Sciatic nerve (tissue), 2 donors: Measurements from ENCODE around the gene SLC9A7. TPM values are rescaled to one million over a fixed set of nuclear protein-coding genes. Genes with fewer than 3 reads are reported as not detected.
"Not testable (repeated sequence)": the region's sequence is repeated elsewhere in the genome, so short reads cannot be mapped to it uniquely, and the experiment has no call there.

ENCODE experiments used
- ATAC-seq: fragments of 200-7000 bp; cut with Tn5 transposase; one replicate; pipeline ENCODE4 v1.9.1; 2020; ENCODE audit warnings: mild to moderate bottlenecking, moderate library complexity
- DNase-seq: peaks from one replicate; pipeline ENCODE4 v3.0.0-alpha.2; 2020; ENCODE audit warnings: low spot score
- intact Hi-C: fragments of 100-400 bp; cut with DNase I; formaldehyde crosslinking; loops from one replicate; pipeline ENCODE4 v1.14.2; 2022
- total RNA-seq: library from RNA; stranded (reverse); fragmentation: NEBNext Ultra II Directional; extraction: Animal tissue kit (Norgen Biotek cat#: 25700); gene quantifications from one replicate; pipeline ENCODE4 v1.2.1, GENCODE V29; 2021
- donor health status: DM: no; HTN: no; CAD: no.
- donor health status: DM: no; HTN: no; CAD: no.

SLC9A7 gene
- total RNA-seq: 6.5 TPM

- intact Hi-C loops: loop anchor here (10.0 kb wide), 1 partner anchor 276 kb away; no protein-coding TSS in a partner anchor
These were observed at the start of gene SLC9A7 for GRCh38 chrX:46758956-46759644. Gene SLC9A7, minus strand, starts transcription at chrX:46759118. Its CDS starts 89 bp downstream, at chrX:46759029.

GRCh38 chrX:46805270-46805669 lies 46.4 kb upstream of the SLC9A7 start:
- no peak for DNase-seq
- intact Hi-C loops: no loop called here
- ATAC-seq: no peak

More at GRCh38 chrX:46758956-46759644, at the start of gene SLC9A7:
- peak; percentile 86 for DNase-seq
- ATAC-seq: peak; percentile 86

GRCh38 chrX:46803140-46803539 lies 44.2 kb upstream of the SLC9A7 start:
- ATAC-seq: no peak
- no peak for DNase-seq
- intact Hi-C loops: no loop called here

- ATAC-seq: peak; percentile 73
- intact Hi-C loops: no loop called here
- DNase-seq: peak; percentile 87
These were observed 37.8 kb upstream of the SLC9A7 start for GRCh38 chrX:46796574-46797191.

GRCh38 chrX:46793386-46794143 lies 34.6 kb upstream of the SLC9A7 start:
- intact Hi-C loops: no loop called here
- no peak for ATAC-seq
- DNase-seq: no peak

- ATAC-seq (no peak), DNase-seq (no peak)
- intact Hi-C loops: no loop called here
These were observed 33.9 kb upstream of the SLC9A7 start for GRCh38 chrX:46792810-46793188.

- DNase-seq: no peak
- intact Hi-C loops: no loop called here
- peak; percentile 56 for ATAC-seq
These were observed 33.2 kb upstream of the SLC9A7 start for GRCh38 chrX:46791927-46792809.

GRCh38 chrX:46788902-46789301 lies 30.0 kb upstream of the SLC9A7 start:
- DNase-seq: no peak
- intact Hi-C loops: no loop called here
- no peak for ATAC-seq

GRCh38 chrX:46784437-46784836 lies 25.5 kb upstream of the SLC9A7 start:
- ATAC-seq, intact Hi-C loops, DNase-seq: not testable (repeated sequence)

GRCh38 chrX:46782034-46782433 lies 23.1 kb upstream of the SLC9A7 start:
- intact Hi-C loops: no loop called here
- no peak for DNase-seq
- no peak for ATAC-seq

GRCh38 chrX:46777971-46778810 lies 19.3 kb upstream of the SLC9A7 start:
- DNase-seq (no peak), ATAC-seq (no peak)
- intact Hi-C loops: no loop called here

- intact Hi-C loops: no loop called here
- DNase-seq: no peak
- ATAC-seq: no peak
These were observed 11.9 kb upstream of the SLC9A7 start for GRCh38 chrX:46770817-46771163.

- DNase-seq (no peak), ATAC-seq (no peak)
- intact Hi-C loops: no loop called here
These were observed 11.3 kb upstream of the SLC9A7 start for GRCh38 chrX:46770000-46770816.

GRCh38 chrX:46762963-46763362 lies 4.0 kb upstream of the SLC9A7 start:
- intact Hi-C loops: no loop called here

GRCh38 chrX:46759645-46759974 lies 692 bp upstream of the SLC9A7 start:
- intact Hi-C loops: loop anchor here (10.0 kb wide), 1 partner anchor 275 kb away; no protein-coding TSS in a partner anchor
- ATAC-seq: peak; percentile 25

More at GRCh38 chrX:46762963-46763362, 4.0 kb upstream of the SLC9A7 start:
- ATAC-seq: no peak
- no peak for DNase-seq

GRCh38 chrX:46758163-46758955 lies 559 bp downstream of the SLC9A7 start:
- DNase-seq (no peak), ATAC-seq (peak; percentile 74)
- intact Hi-C loops: loop anchor here (10.0 kb wide), 1 partner anchor 276 kb away; no protein-coding TSS in a partner anchor

More at GRCh38 chrX:46759645-46759974, 692 bp upstream of the SLC9A7 start:
- DNase-seq: no peak
